PC-3 (cell line): ENCODE measurements around the gene NDUFC1.

Experiments used
- CTCF ChIP-seq: fragments of 300-600 bp; sonication (generic); conservative IDR thresholded peaks from 2 replicates; pipeline ENCODE4 v1.5.1; 2017; ENCODE audit warnings: antibody characterized with exemption, low read depth, mild to moderate bottlenecking, low read length
- EZH2phosphoT487 ChIP-seq: fragments of 300-600 bp; sonication (generic); IDR thresholded peaks from 2 replicates; pipeline ENCODE4 v1.6.1; 2018; ENCODE audit warnings: mild to moderate bottlenecking, antibody characterized with exemption, low read length, borderline replicate concordance

- TF ChIP-seq CTCF (no peak), EZH2phosphoT487 (no peak)
Measured at GRCh38 chr4:139295942-139296299, 6.4 kb downstream of the NDUFC1 start.
